GM19395 (cell line): Measurements from ENCODE around the gene SLC6A4.
"Not testable (repeated sequence)": the region's sequence is repeated elsewhere in the genome, so short reads cannot be mapped to it uniquely, and the experiment has no call there.

ENCODE experiments used
- ATAC-seq: cut with Tn5 transposase; IDR thresholded peaks from one replicate; pipeline ENCODE4 v1.9.1; 2021; ENCODE audit warnings: mild to moderate bottlenecking, moderate library complexity; ENCODE audit not compliant: unreplicated experiment

The SLC6A4 gene

GRCh38 chr17:30239089-30239462, 3.6 kb upstream of the SLC6A4 start:
- no peak for ATAC-seq

- no peak for ATAC-seq
Observed at GRCh38 chr17:30238387-30239088, 3.0 kb upstream of the SLC6A4 start.

GRCh38 chr17:30238003-30238344, 2.5 kb upstream of the SLC6A4 start:
- no peak for ATAC-seq

GRCh38 chr17:30237296-30238002, 2.0 kb upstream of the SLC6A4 start:
- no peak for ATAC-seq

GRCh38 chr17:30236766-30237165, 1.3 kb upstream of the SLC6A4 start:
- ATAC-seq = no peak

- ATAC-seq = no peak
Observed at GRCh38 chr17:30236297-30236624, 764 bp upstream of the SLC6A4 start.

GRCh38 chr17:30234964-30235363, 533 bp downstream of the SLC6A4 start:
- no peak for ATAC-seq

- no peak for ATAC-seq
Observed at GRCh38 chr17:30234296-30234695, 1.2 kb downstream of the SLC6A4 start.

GRCh38 chr17:30232824-30233427, 2.6 kb downstream of the SLC6A4 start:
- ATAC-seq = no peak

GRCh38 chr17:30232015-30232823, 3.3 kb downstream of the SLC6A4 start:
- no peak for ATAC-seq

- ATAC-seq = no peak
Observed at GRCh38 chr17:30230596-30231125, 4.8 kb downstream of the SLC6A4 start.

GRCh38 chr17:30230009-30230408, 5.5 kb downstream of the SLC6A4 start:
- ATAC-seq = not testable (repeated sequence)

- no peak for ATAC-seq
Observed at GRCh38 chr17:30229012-30229411, 6.5 kb downstream of the SLC6A4 start.

GRCh38 chr17:30228011-30228410, 7.5 kb downstream of the SLC6A4 start:
- ATAC-seq = no peak

- ATAC-seq = no peak
Observed at GRCh38 chr17:30226878-30227277, 8.6 kb downstream of the SLC6A4 start.

- no peak for ATAC-seq
Observed at GRCh38 chr17:30225919-30226553, 9.5 kb downstream of the SLC6A4 start.

GRCh38 chr17:30225112-30225511, 10.4 kb downstream of the SLC6A4 start:
- ATAC-seq = no peak

GRCh38 chr17:30224419-30224960, 11.0 kb downstream of the SLC6A4 start:
- ATAC-seq = no peak

GRCh38 chr17:30222721-30223175, 12.7 kb downstream of the SLC6A4 start:
- ATAC-seq = no peak

- ATAC-seq = no peak
Observed at GRCh38 chr17:30222251-30222650, 13.2 kb downstream of the SLC6A4 start.
